OCI-LY7 (cell line): ENCODE data around the gene ATG2A. TPM values are rescaled to one million over a fixed set of nuclear protein-coding genes. Genes with fewer than 3 reads are reported as not detected.

Experiments
- BruUV-seq: library from RNA; stranded (reverse); fragments of 400-500 nt; replicated peaks from 2 replicates; lab custom pipeline; 2021; lab: Mats Ljungman, UMichigan
- CTCF ChIA-PET: fragments of 300-600 bp; sonication (Branson Sonifier 250); formaldehyde crosslinking; loops from one replicate; lab custom pipeline; 2022; ENCODE audit warnings: antibody characterized with exemption; ENCODE audit not compliant: unreplicated experiment; lab: Charles Lee
- POLR2A ChIA-PET: fragments of 300-600 bp; sonication (Branson Sonifier 250); formaldehyde crosslinking; loops from one replicate; lab custom pipeline; 2022; ENCODE audit warnings: antibody characterized with exemption; lab: Charles Lee
- DNase-seq: peaks from one replicate; pipeline ENCODE4 v3.0.0-alpha.2; 2015; ENCODE audit warnings: low spot score
- H2AFZ ChIP-seq: fragments of 200-600 bp; sonication (generic), shearing (Covaris generic); 2 replicates; pipeline ENCODE4 v1.6.1; 2014; ENCODE audit warnings: mild to moderate bottlenecking, antibody characterized with exemption, low read length, moderate library complexity
- H3K27ac ChIP-seq: fragments of 200-600 bp; sonication (generic); 2 replicates; pipeline ENCODE4 v1.5.1; 2014; ENCODE audit warnings: mixed run types, low read depth, mild to moderate bottlenecking, moderate library complexity, low read length, inconsistent platforms; ENCODE audit not compliant: poor library complexity, severe bottlenecking
- H3K36me3 ChIP-seq: fragments of 200-600 bp; sonication (generic); 2 replicates; pipeline ENCODE4 v1.6.1; 2014; ENCODE audit warnings: mild to moderate bottlenecking, antibody characterized with exemption, low read length, moderate library complexity, mixed read lengths; ENCODE audit not compliant: insufficient read depth
- H3K4me1 ChIP-seq: fragments of 200-600 bp; sonication (generic); 2 replicates; pipeline ENCODE4 v1.5.1; 2014; ENCODE audit warnings: mild to moderate bottlenecking, low read length; ENCODE audit not compliant: insufficient read depth, poor library complexity, severe bottlenecking
- H3K4me2 ChIP-seq: fragments of 200-600 bp; sonication (generic); 2 replicates; pipeline ENCODE4 v1.6.1; 2014; ENCODE audit warnings: mild to moderate bottlenecking, low read length
- H3K4me3 ChIP-seq: fragments of 200-600 bp; sonication (generic); 2 replicates; pipeline ENCODE4 v1.5.1; 2014; ENCODE audit warnings: mild to moderate bottlenecking, low read depth, low read length; ENCODE audit not compliant: poor library complexity, severe bottlenecking
- H3K79me2 ChIP-seq: fragments of 200-600 bp; sonication (generic); 2 replicates; pipeline ENCODE4 v1.6.1; 2016; ENCODE audit warnings: low read depth, mild to moderate bottlenecking, low read length, moderate library complexity, mixed read lengths; ENCODE audit not compliant: insufficient read depth
- H3K9me2 ChIP-seq: fragments of 200-600 bp; sonication (generic); 2 replicates; pipeline ENCODE4 v1.6.1; 2016; ENCODE audit warnings: mild to moderate bottlenecking, low read length, mixed read lengths; ENCODE audit not compliant: insufficient read depth
- H3K9me3 ChIP-seq: fragments of 200-600 bp; sonication (generic); 2 replicates; pipeline ENCODE4 v1.6.1; 2014; ENCODE audit warnings: mild to moderate bottlenecking, mixed run types, low read length, mixed read lengths
- H4K20me1 ChIP-seq: fragments of 200-600 bp; sonication (generic); 2 replicates; pipeline ENCODE4 v1.6.1; 2014; ENCODE audit warnings: mild to moderate bottlenecking, antibody characterized with exemption, low read length, moderate library complexity, mixed read lengths; ENCODE audit not compliant: insufficient read depth
- EZH2phosphoT487 ChIP-seq: fragments of 200-600 bp; sonication (generic); IDR thresholded peaks from 2 replicates; pipeline ENCODE4 v1.6.1; 2018; ENCODE audit warnings: low read depth, borderline replicate concordance, mild to moderate bottlenecking, mixed run types, antibody characterized with exemption, low read length, moderate library complexity, mixed read lengths
- intact Hi-C: fragments of 100-400 bp; cut with micrococcal nuclease; formaldehyde crosslinking; loops from one replicate; pipeline ENCODE4 v1.10.0; 2022; ENCODE audit not compliant: unreplicated experiment
- total RNA-seq, 2 experiments: library from RNA; depleted of rRNA in 1 of 2; stranded (reverse); fragments of >200 nt in 1 of 2; shearing (Covaris generic) in 1 of 2; gene quantifications; 2 replicates each; pipeline ENCODE4 v1.2.3, GENCODE V29; 2014 to 2022
- TF ChIP-seq, protein P1 (sequence below): fragments of 200-600 bp; sonication (generic); conservative IDR thresholded peaks from 2 replicates; pipeline ENCODE4 v1.5.1; 2014; ENCODE audit warnings: mild to moderate bottlenecking, antibody characterized with exemption, low read length, moderate library complexity, mixed read lengths

The ATG2A gene
- total RNA-seq, 2 experiments from 2014 or later, result 18.1 to 28.2 TPM

DNA sequence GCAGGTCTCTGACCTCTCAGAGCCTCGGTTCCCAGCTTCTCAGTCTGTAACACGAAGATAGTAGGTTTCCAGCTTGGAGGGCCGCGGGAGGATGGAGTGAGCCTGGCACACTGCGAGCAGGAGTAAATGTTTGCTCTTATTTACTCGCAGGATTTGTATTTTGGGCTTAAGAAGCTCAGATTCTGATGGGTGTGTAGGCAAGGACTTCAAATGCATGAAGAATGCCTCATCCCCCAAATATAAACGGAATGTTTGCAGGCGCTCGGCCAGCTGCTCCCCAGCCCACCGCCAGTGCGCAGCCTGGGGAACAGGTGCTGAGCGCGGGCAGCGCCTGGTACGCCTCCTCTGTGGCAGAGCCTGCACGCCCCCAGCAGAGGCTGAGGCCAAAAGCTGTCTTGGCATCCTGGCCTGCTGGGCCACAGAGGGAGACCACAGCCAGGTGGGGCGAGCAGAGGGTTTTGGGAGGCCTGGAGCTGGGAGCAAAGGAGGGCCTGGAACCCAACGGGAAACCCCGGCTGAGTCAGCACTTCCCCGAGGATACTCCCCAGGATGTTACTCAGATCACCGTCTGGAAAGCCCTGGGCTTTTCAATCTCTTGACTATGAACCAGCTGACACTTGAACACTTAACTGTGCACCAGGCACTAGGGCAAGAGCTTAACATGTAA lies 48.0 kb downstream of the ATG2A start:
- peak; percentile 77 for DNase-seq
- Histone ChIP-seq H3K4me1 (peaks cover 100% of the 10 kb centered on the region), H3K9me3 (no peaks in the 10 kb centered on the region), H3K36me3 (peaks cover 66% of the 10 kb centered on the region), H3K9me2 (no peaks in the 10 kb centered on the region), H3K27ac (peak overlapping the region; percentile 97), H3K4me2 (peak overlapping the region; percentile 96), H3K4me3 (peak overlapping the region; percentile 57), H2AFZ (no peak overlapping the region), H3K79me2 (peaks cover 89% of the 10 kb centered on the region), H4K20me1 (no peaks in the 10 kb centered on the region)
- CTCF ChIA-PET, result interaction anchor here (0.5 to 2.9 kb wide), 8 partner anchors 9 to 56 kb away, joined by 3 to 16 read pairs (median 4); partner anchors contain the start of genes EHD1 and PPP2R5B
- POLR2A ChIA-PET, result interaction anchor here (0.6 to 13.0 kb wide), 6 partner anchors 9 to 193 kb away, joined by 3 to 178 read pairs (median 5); no protein-coding TSS in a partner anchor
- intact Hi-C loops, result loop anchor here (1.0 kb wide), 1 partner anchor 18 kb away; no protein-coding TSS in a partner anchor
- BruUV-seq, result no TSS peak
- TF ChIP-seq, protein P1, sequence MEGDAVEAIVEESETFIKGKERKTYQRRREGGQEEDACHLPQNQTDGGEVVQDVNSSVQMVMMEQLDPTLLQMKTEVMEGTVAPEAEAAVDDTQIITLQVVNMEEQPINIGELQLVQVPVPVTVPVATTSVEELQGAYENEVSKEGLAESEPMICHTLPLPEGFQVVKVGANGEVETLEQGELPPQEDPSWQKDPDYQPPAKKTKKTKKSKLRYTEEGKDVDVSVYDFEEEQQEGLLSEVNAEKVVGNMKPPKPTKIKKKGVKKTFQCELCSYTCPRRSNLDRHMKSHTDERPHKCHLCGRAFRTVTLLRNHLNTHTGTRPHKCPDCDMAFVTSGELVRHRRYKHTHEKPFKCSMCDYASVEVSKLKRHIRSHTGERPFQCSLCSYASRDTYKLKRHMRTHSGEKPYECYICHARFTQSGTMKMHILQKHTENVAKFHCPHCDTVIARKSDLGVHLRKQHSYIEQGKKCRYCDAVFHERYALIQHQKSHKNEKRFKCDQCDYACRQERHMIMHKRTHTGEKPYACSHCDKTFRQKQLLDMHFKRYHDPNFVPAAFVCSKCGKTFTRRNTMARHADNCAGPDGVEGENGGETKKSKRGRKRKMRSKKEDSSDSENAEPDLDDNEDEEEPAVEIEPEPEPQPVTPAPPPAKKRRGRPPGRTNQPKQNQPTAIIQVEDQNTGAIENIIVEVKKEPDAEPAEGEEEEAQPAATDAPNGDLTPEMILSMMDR, result 0 out of 2 replicates have a peak, but pooled peaks have one; percentile 21
- TF ChIP-seq EZH2phosphoT487, result no peak

DNA sequence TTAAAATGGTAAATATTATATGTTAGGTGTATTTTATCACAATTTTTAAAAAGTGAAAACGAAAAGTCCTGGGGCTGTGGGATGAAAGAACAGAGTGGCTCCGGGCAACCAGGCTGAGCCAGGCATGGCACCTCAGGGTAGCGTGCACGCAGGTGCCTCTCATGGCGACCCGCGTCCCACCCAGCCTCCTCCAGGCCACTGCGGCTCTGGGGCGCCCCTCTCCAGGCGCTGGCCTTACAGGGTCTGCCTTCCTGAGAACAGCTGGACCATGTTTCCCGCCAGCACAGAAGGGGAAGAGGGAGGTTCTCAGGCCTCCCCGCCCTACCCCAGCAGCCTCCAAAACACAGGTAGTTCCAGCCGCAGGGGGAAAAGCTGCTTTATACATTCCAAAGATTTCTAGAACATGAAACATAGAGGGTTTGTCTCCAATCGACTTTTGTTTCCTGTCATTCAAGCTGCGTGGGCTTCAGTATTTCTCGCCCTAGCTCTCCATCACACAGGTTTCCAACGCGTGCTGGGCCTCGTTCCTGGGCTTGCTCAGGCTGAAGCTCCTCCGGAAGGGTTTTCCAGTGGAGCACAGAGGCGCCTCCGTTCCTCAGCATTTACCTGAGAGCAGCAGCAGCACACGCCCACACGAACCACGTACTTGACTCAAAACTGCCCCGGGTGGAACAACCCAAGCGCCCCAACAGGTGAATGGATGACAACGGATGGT lies 49.1 kb downstream of the ATG2A start:
- H3K36me3 ChIP-seq, result peaks cover 59% of the 10 kb centered on the region
- H3K4me2 ChIP-seq, result peak overlapping the region; percentile 96
- no TSS peak for BruUV-seq
- DNase-seq, result no peak
- POLR2A ChIA-PET, result interaction anchor here (2.0 to 13.0 kb wide), 3 partner anchors 8 to 17 kb away, joined by 4 to 178 read pairs (median 25); no protein-coding TSS in a partner anchor
- H3K9me3 ChIP-seq, result no peaks in the 10 kb centered on the region
- peaks cover 100% of the 10 kb centered on the region for H3K4me1 ChIP-seq
- H3K4me3 ChIP-seq, result peak overlapping the region; percentile 57
- no peaks in the 10 kb centered on the region for H4K20me1 ChIP-seq
- CTCF ChIA-PET, result interaction anchor here (2.9 kb wide), 1 partner anchor 20 kb away, joined by 16 read pairs; no protein-coding TSS in a partner anchor
- no peaks in the 10 kb centered on the region for H3K9me2 ChIP-seq
- H3K79me2 ChIP-seq, result peaks cover 94% of the 10 kb centered on the region
- no peak overlapping the region for H2AFZ ChIP-seq
- intact Hi-C loops, result no loop called here
- peak overlapping the region; percentile 97 for H3K27ac ChIP-seq
- TF ChIP-seq EZH2phosphoT487, result no peak
- TF ChIP-seq, protein P1, result 0 out of 2 replicates have a peak, but pooled peaks have one; percentile 20
